ENCODE measurements around the gene PROK1. TPM values are rescaled to one million over a fixed set of nuclear protein-coding genes. Genes with fewer than 3 reads are reported as not detected.
A peak's percentile ranks its signal among the peaks of the same experiment; 100 is the strongest.

The PROK1 gene
- total and polyA plus RNA-seq, 2 of the 4 experiments (the other 2 are of a cell fraction): not detected

DNA sequence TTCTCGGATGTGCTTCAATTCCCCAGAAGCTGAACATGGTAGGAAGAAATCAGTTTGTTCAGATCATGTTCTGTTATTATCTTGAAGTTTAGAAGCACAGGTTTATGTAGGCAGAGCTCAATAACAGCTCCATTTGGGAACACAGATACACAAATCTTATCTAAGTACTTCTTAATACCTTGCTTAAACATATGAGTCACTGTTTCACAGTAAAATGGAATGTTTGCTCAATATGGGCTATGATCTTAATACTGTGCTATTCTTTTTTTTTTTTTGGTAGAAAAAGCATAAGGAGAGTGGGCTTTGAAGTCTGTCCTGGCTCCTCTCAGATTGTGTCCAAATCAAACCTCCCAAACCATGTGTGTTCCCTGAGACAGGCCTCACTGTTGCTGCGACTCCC, 13.4 kb downstream of the PROK1 start:
- Histone ChIP-seq H2BK15ac (ENCODE audit: low read depth, low read length) (peak overlapping the region; percentile 76; the same call in 2 of the 3 replicates), H3K14ac (replicated peaks; ENCODE audit: low read depth, low read length) (no peak overlapping the region), H3K27ac (ENCODE audit: insufficient read depth, low read length) (peak overlapping the region; percentile 64), H2AK9ac (replicated peaks; ENCODE audit: low read depth, low read length, poor library complexity) (no peak overlapping the region), H3K9me1 (ENCODE audit: insufficient read depth, low read length) (peaks cover 3% of the 10 kb centered on the region; the same call in 1 of the 2 replicates), H4K20me1 (ENCODE audit: insufficient read depth, low read length) (no peaks in the 10 kb centered on the region), H2AFZ (replicated peaks; ENCODE audit: low read length, poor library complexity) (peak overlapping the region; percentile 57), H3K56ac (ENCODE audit: extremely low read depth, insufficient read depth, low read length) (no peak overlapping the region; the same call in 1 of the 2 replicates), H3K4me3 (ENCODE audit: insufficient read depth, low read depth, low read length) (no peak overlapping the region), H3K9ac (ENCODE audit: low read depth, low read length) (no peak overlapping the region), H3K4me2 (ENCODE audit: low read depth, low read length) (peak overlapping the region; percentile 44), H3K27me3 (ENCODE audit: control insufficient read depth, insufficient read depth, low read length) (peaks cover 2% of the 10 kb centered on the region; the same call in 1 of the 2 replicates), H2BK5ac (ENCODE audit: low read depth, low read length, poor library complexity, severe bottlenecking) (peak overlapping the region; percentile 16), H2BK20ac (ENCODE audit: low read depth, low read length) (peak overlapping the region; percentile 59; the same call in 1 of the 2 replicates), H2AK5ac (ENCODE audit: low read depth, low read length) (peak overlapping the region; percentile 83; the same call in 1 of the 2 replicates), H4K5ac (ENCODE audit: low read depth, low read length) (peak overlapping the region; percentile 23; the same call in 1 of the 2 replicates), H3K4me1 (ENCODE audit: control insufficient read depth, insufficient read depth, low read length) (peaks cover 20% of the 10 kb centered on the region), H3K4ac (ENCODE audit: low read depth, low read length) (peak overlapping the region; percentile 30; the same call in 1 of the 2 replicates), H2BK120ac (ENCODE audit: low read depth, low read length) (peak overlapping the region; percentile 53), H3K23ac (ENCODE audit: low read depth, low read length) (no peak overlapping the region), H4K91ac (ENCODE audit: insufficient read depth, low read depth, low read length) (peak overlapping the region; percentile 26; the same call in 1 of the 2 replicates), H3K36me3 (ENCODE audit: control insufficient read depth, insufficient read depth, low read length) (no peaks in the 10 kb centered on the region), H3K9me3 (ENCODE audit: control insufficient read depth, insufficient read depth, low read length) (no peaks in the 10 kb centered on the region), H3K79me1 (ENCODE audit: low read depth in 1 of 2, low read length in 2 of 2) (no peaks in the 10 kb centered on the region), H4K8ac (ENCODE audit: low read depth in 2 of 2, low read length in 2 of 2) (peak overlapping the region in 1 of 2 experiments; percentile 13; a peak in 2 of 4 replicates), H3K18ac (ENCODE audit: low read depth, low read length) (peak overlapping the region; percentile 22)
- ChIA-PET CTCF (interaction anchor here (0.8 to 2.2 kb wide), 6 partner anchors 32 to 267 kb away, joined by 3 to 13 read pairs (median 4); no protein-coding TSS in a partner anchor), POLR2A (ENCODE audit: unreplicated experiment) (no interaction called here)
- ATAC-seq (ENCODE audit: low read depth) (peak; percentile 73), DNase-seq (peak; percentile 87)
- dilution Hi-C loops (cut with HindIII; ENCODE audit: low sequenced_read_pairs, unreplicated experiment) (no loop called here), in situ Hi-C loops (cut with MboI; ENCODE audit: low sequenced_read_pairs) (loop anchor here (5.0 to 10.0 kb wide), 4 partner anchors 52 to 420 kb away; partner anchors contain the start of gene RBM15), intact Hi-C loops (cut with micrococcal nuclease) (loop anchor here (5.0 kb wide), 1 partner anchor 432 kb away; the partner anchor contains the start of gene STRIP1)
- TF ChIP-seq CEBPB (IDR thresholded peaks at IDR 0.05; ENCODE audit: low read depth, low read length): peak; percentile 93
- no peak for TF ChIP-seq POLR2A (IDR thresholded peaks at IDR 0.05; ENCODE audit: low read depth, low read length)
- TF ChIP-seq SMC3 (IDR thresholded peaks at IDR 0.05; ENCODE audit: low read depth, low read length): no peak
- peak; percentile 89 for TF ChIP-seq FOS (IDR thresholded peaks at IDR 0.05; ENCODE audit: low read depth, low read length)
- no TSS peak for BruUV-seq (replicated peaks)
- no CpG with 5 or more reads among the region's 2 CpGs for WGBS, 2 experiments (ENCODE audit: extremely low coverage in 2 of 2, insufficient read length in 1 of 2)
